CD4-positive, alpha-beta memory T cell (primary cell): ENCODE results near the gene FOCAD. TPM values are rescaled to one million over a fixed set of nuclear protein-coding genes. Genes with fewer than 3 reads are reported as not detected.

Experiments
- CTCF ChIA-PET: fragments of 350-600 bp; sonication (Branson Sonifier 250); formaldehyde crosslinking; loops from one replicate; lab custom pipeline; 2021; ENCODE audit warnings: inconsistent platforms; ENCODE audit not compliant: partially characterized antibody; lab: Charles Lee
- POLR2A ChIA-PET: fragments of 350-600 bp; sonication (Branson Sonifier 250); formaldehyde crosslinking; loops from one replicate; lab custom pipeline; 2021; ENCODE audit not compliant: partially characterized antibody; lab: Charles Lee
- DNase-seq, 5 donors: peaks; one replicate each; pipeline versions ENCODE4 v3.0.0 to v3.0.0-alpha.2; 2020 to 2022; ENCODE audit warnings: mixed read lengths in 1 of 5
- H3K27ac ChIP-seq: one replicate; pipeline ENCODE4 v1.7.0; 2013; ENCODE audit warnings: low read depth, low read length
- H3K27me3 ChIP-seq: 2 replicates; pipeline ENCODE4 v1.7.0; 2013; ENCODE audit warnings: mild to moderate bottlenecking, low read length, moderate library complexity; ENCODE audit not compliant: insufficient read depth
- H3K36me3 ChIP-seq: 2 replicates; pipeline ENCODE4 v1.7.0; 2013; ENCODE audit warnings: mild to moderate bottlenecking, low read length, moderate library complexity; ENCODE audit not compliant: insufficient read depth
- H3K4me1 ChIP-seq: 2 replicates; pipeline ENCODE4 v1.7.0; 2013; ENCODE audit warnings: mild to moderate bottlenecking, low read length, moderate library complexity; ENCODE audit not compliant: insufficient read depth
- H3K4me3 ChIP-seq, 2 donors: one replicate each; pipeline ENCODE4 v1.7.0; 2013; ENCODE audit warnings: low read length in 2 of 2, mild to moderate bottlenecking in 1 of 2
- H3K9me3 ChIP-seq, 2 donors: one replicate each; pipeline ENCODE4 v1.7.0; 2013; ENCODE audit warnings: low read length in 2 of 2, control low read depth in 1 of 2; ENCODE audit not compliant: control insufficient read depth in 1 of 2
- H3K27ac Mint-ChIP-seq, 7 donors: one replicate each; pipeline ENCODE4 v1.8.0; 2020 to 2021; ENCODE audit warnings: mixed read lengths in 7 of 7, mild to moderate bottlenecking in 6 of 7, inconsistent platforms in 3 of 7, moderate library complexity in 3 of 7
- H3K27me3 Mint-ChIP-seq, 2 donors: one replicate each; pipeline ENCODE4 v1.8.0; 2020 to 2021; ENCODE audit warnings: mixed read lengths in 2 of 2
- H3K36me3 Mint-ChIP-seq, 2 donors: one replicate each; pipeline ENCODE4 v1.8.0; 2020 to 2021; ENCODE audit warnings: mixed read lengths in 2 of 2, inconsistent platforms in 1 of 2, mild to moderate bottlenecking in 1 of 2
- H3K4me1 Mint-ChIP-seq, 4 donors: one replicate each; pipeline ENCODE4 v1.8.0; 2020 to 2021; ENCODE audit warnings: mixed read lengths in 4 of 4, mild to moderate bottlenecking in 1 of 4
- H3K4me3 Mint-ChIP-seq, 8 donors: one replicate each; pipeline ENCODE4 v1.8.0; 2020 to 2021; ENCODE audit warnings: mixed read lengths in 8 of 8, mild to moderate bottlenecking in 7 of 8, moderate library complexity in 6 of 8, inconsistent platforms in 3 of 8
- H3K9me3 Mint-ChIP-seq, 8 donors: one replicate each; pipeline ENCODE4 v1.8.0; 2020 to 2021; ENCODE audit warnings: mixed read lengths in 8 of 8, mild to moderate bottlenecking in 5 of 8, inconsistent platforms in 3 of 8, moderate library complexity in 1 of 8
- intact Hi-C: fragments of 100-400 bp; cut with micrococcal nuclease; formaldehyde crosslinking; loops from one replicate; pipeline ENCODE4 v1.15.1; 2023
- polyA plus RNA-seq, 2 donors: library from polyadenylated mRNA; unstranded; fragments of 300-500 nt; fragmentation: Illumina TruSeq; gene quantifications; one replicate each; pipeline ENCODE4 v1.2.3, GENCODE V29; 2021
- total RNA-seq, 2 experiments: library from RNA; stranded (reverse); gene quantifications; one replicate each; pipeline ENCODE4 v1.2.3, GENCODE V29; 2021

Gene FOCAD
- total and polyA plus RNA-seq, 4 experiments from 2014 or later: 12.4 to 20.6 (median 17.5) TPM

GRCh38 chr9:20906326-20906725 is 222.3 kb downstream of the FOCAD start:
- ChIA-PET CTCF (no interaction called here), POLR2A (no interaction called here)
- no peak overlapping the region for H3K27ac ChIP-seq
- Mint-ChIP-seq H3K9me3 (peaks cover 0 to 2% (median 0%) of the 10 kb centered on the region in 8 donors), H3K27me3 (no peaks in the 10 kb centered on the region), H3K4me1 (no peaks in the 10 kb centered on the region), H3K36me3 (peaks cover 4 to 17% of the 10 kb centered on the region in 2 donors), H3K4me3 (no peak overlapping the region), H3K27ac (no peak overlapping the region)
- DNase-seq: no peak
- H3K4me1 ChIP-seq: no peaks in the 10 kb centered on the region
- no peaks in the 10 kb centered on the region for H3K36me3 ChIP-seq
- H3K4me3 ChIP-seq: no peak overlapping the region
- no peaks in the 10 kb centered on the region for H3K27me3 ChIP-seq
- intact Hi-C loops: no loop called here
- no peaks in the 10 kb centered on the region for H3K9me3 ChIP-seq

- Mint-ChIP-seq H3K4me3 (no peak overlapping the region), H3K9me3 (peaks cover 0 to 2% (median 0%) of the 10 kb centered on the region in 8 donors), H3K36me3 (peaks cover 13 to 28% of the 10 kb centered on the region in 2 donors), H3K27me3 (no peaks in the 10 kb centered on the region), H3K27ac (no peak overlapping the region), H3K4me1 (no peaks in the 10 kb centered on the region)
- no peaks in the 10 kb centered on the region for H3K27me3 ChIP-seq
- H3K9me3 ChIP-seq: no peaks in the 10 kb centered on the region
- no peak for DNase-seq
- no peaks in the 10 kb centered on the region for H3K4me1 ChIP-seq
- H3K27ac ChIP-seq: no peak overlapping the region
- intact Hi-C loops: no loop called here
- no peak overlapping the region for H3K4me3 ChIP-seq
- no peaks in the 10 kb centered on the region for H3K36me3 ChIP-seq
- POLR2A ChIA-PET: no interaction called here
- CTCF ChIA-PET: interaction anchor here (1.1 to 1.2 kb wide), 2 partner anchors 9 to 202 kb away, joined by 3 to 4 read pairs; no protein-coding TSS in a partner anchor
Measured at GRCh38 chr9:20908461-20908860, 224.4 kb downstream of the FOCAD start.

DNA sequence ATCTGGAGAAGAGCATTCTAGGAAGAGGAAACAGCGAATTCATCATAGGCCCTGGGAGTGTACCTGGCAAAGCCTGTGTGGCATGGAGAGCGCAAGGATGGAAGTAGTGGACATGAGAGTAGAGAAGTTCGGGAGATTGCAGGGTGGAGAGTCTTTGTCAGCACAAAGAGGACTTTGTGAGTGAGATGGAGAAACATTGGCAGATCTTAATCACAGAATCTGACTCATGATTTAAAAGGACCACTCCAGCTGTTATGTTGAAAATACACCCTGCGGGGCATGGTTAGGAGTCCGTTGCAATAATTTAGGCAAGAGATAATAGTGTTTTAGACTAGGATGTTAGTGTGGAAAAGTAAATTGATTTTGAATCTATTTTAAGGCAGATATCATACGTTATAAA is 230.5 kb downstream of the FOCAD start:
- no peak for DNase-seq
- H3K27me3 ChIP-seq: no peaks in the 10 kb centered on the region
- Mint-ChIP-seq H3K9me3 (peaks cover 0 to 2% (median 0%) of the 10 kb centered on the region in 8 donors), H3K27me3 (no peaks in the 10 kb centered on the region), H3K4me1 (no peaks in the 10 kb centered on the region), H3K4me3 (no peak overlapping the region), H3K27ac (no peak overlapping the region), H3K36me3 (peaks cover 49 to 69% of the 10 kb centered on the region in 2 donors)
- POLR2A ChIA-PET: no interaction called here
- no peaks in the 10 kb centered on the region for H3K4me1 ChIP-seq
- no peak overlapping the region for H3K4me3 ChIP-seq
- CTCF ChIA-PET: no interaction called here
- intact Hi-C loops: no loop called here
- H3K36me3 ChIP-seq: no peaks in the 10 kb centered on the region
- no peak overlapping the region for H3K27ac ChIP-seq
- no peaks in the 10 kb centered on the region for H3K9me3 ChIP-seq

DNA sequence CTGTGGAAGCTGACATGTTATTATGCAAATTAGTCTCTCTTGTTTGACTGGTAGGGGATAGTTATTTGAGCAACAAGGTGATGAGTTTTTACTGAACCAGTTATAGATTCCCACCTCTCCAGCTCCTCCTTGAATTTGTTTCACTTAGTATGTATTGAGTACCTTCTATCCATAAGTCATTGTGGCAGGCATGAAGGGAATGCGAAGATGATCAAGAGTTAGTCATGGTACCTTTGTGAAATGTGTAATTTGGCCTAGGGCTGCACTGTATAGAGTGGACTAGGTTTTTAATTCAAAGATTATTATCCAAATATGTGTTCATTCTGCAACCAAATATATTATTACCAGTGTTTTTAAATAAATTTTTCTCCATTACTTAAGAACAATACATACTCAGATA is 237.3 kb downstream of the FOCAD start:
- H3K27me3 ChIP-seq: no peaks in the 10 kb centered on the region
- ChIA-PET POLR2A (no interaction called here), CTCF (no interaction called here)
- Mint-ChIP-seq H3K9me3 (peaks cover 0 to 3% (median 0%) of the 10 kb centered on the region in 8 donors), H3K36me3 (peaks cover 29 to 41% of the 10 kb centered on the region in 2 donors), H3K27ac (no peak overlapping the region), H3K4me1 (peaks cover 0 to 2% (median 0%) of the 10 kb centered on the region in 4 donors), H3K27me3 (no peaks in the 10 kb centered on the region), H3K4me3 (no peak overlapping the region)
- H3K36me3 ChIP-seq: no peaks in the 10 kb centered on the region
- no peak overlapping the region for H3K27ac ChIP-seq
- no peaks in the 10 kb centered on the region for H3K4me1 ChIP-seq
- no peak for DNase-seq
- intact Hi-C loops: no loop called here
- H3K9me3 ChIP-seq: no peaks in the 10 kb centered on the region
- no peak overlapping the region for H3K4me3 ChIP-seq

GRCh38 chr9:20925256-20926045 is 241.4 kb downstream of the FOCAD start:
- Mint-ChIP-seq H3K27me3 (no peaks in the 10 kb centered on the region), H3K36me3 (peaks cover 10 to 17% of the 10 kb centered on the region in 2 donors), H3K9me3 (no peaks in the 10 kb centered on the region), H3K4me3 (no peak overlapping the region), H3K4me1 (peaks cover 2 to 13% (median 6%) of the 10 kb centered on the region in 4 donors), H3K27ac (peak overlapping the region in 1 of 7 donors; percentile 7)
- intact Hi-C loops: no loop called here
- no peak for DNase-seq
- H3K27ac ChIP-seq: no peak overlapping the region
- ChIA-PET POLR2A (no interaction called here), CTCF (no interaction called here)
- no peaks in the 10 kb centered on the region for H3K36me3 ChIP-seq
- H3K9me3 ChIP-seq: no peaks in the 10 kb centered on the region
- H3K27me3 ChIP-seq: no peaks in the 10 kb centered on the region
- H3K4me1 ChIP-seq: peaks cover 9% of the 10 kb centered on the region
- H3K4me3 ChIP-seq: no peak overlapping the region

DNA sequence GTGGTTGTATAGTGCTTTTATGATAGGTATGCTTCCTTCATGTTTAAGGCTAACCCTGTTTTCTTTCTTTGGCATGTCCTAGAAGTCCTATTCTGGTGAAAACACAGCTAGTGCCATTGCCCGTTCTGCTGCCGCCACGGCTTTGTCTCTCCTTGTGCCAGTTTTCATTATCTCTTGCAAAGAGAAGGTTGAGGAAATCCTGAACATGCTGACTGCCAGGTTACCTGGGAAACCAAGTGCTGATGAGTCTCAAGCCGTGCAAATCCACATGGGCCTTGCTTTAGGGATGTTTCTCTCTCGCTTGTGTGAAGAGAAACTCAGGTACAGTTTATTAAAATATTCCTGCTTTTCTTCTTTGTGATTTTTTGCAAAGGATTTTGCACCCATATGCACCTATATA is 245.2 kb downstream of the FOCAD start:
- intact Hi-C loops: no loop called here
- Mint-ChIP-seq H3K4me1 (peaks cover 2 to 13% (median 8%) of the 10 kb centered on the region in 4 donors), H3K27ac (no peak overlapping the region), H3K27me3 (no peaks in the 10 kb centered on the region), H3K36me3 (peaks cover 19 to 22% of the 10 kb centered on the region in 2 donors), H3K9me3 (no peaks in the 10 kb centered on the region), H3K4me3 (no peak overlapping the region)
- POLR2A ChIA-PET: no interaction called here
- no peak for DNase-seq
- Histone ChIP-seq H3K36me3 (no peaks in the 10 kb centered on the region), H3K9me3 (no peaks in the 10 kb centered on the region), H3K27me3 (no peaks in the 10 kb centered on the region), H3K27ac (no peak overlapping the region), H3K4me3 (no peak overlapping the region), H3K4me1 (peaks cover 9% of the 10 kb centered on the region)
- CTCF ChIA-PET: interaction anchor here (0.6 to 3.4 kb wide), 4 partner anchors 11 to 574 kb away, joined by 3 to 18 read pairs (median 4); no protein-coding TSS in a partner anchor

DNA sequence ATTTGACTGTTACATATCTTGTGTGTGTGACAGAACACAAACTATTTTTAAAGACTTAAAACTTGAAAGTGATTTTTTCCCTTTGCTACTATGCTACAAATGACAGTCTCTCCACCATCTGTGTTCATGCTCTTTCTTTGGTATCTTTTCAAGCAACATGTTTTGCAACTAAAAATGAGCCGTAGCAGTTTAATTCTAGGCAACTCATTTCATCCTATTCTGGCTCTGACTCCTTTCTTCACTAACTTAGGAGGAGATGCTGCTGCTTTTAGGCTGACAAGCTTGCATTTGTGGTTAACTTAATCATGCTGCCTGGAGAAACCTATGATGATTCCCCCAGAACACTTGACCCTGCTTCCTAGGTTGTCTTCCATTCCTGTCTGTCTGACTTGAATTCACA is 246.8 kb downstream of the FOCAD start:
- H3K4me1 Mint-ChIP-seq: peaks cover 0 to 13% (median 8%) of the 10 kb centered on the region in 4 donors
- ChIA-PET CTCF (interaction anchor here (1.0 kb wide), 1 partner anchor 10 kb away, joined by 3 read pairs; no protein-coding TSS in a partner anchor), POLR2A (no interaction called here)
- no peak overlapping the region for H3K27ac ChIP-seq
- H3K9me3 ChIP-seq: no peaks in the 10 kb centered on the region
- no peaks in the 10 kb centered on the region for H3K27me3 ChIP-seq
- H3K4me1 ChIP-seq: peaks cover 9% of the 10 kb centered on the region
- H3K4me3 Mint-ChIP-seq: no peak overlapping the region
- intact Hi-C loops: no loop called here
- H3K4me3 ChIP-seq: no peak overlapping the region
- H3K27ac Mint-ChIP-seq: peak overlapping the region in 2 of 7 donors; percentile 17 to 65
- H3K36me3 ChIP-seq: no peaks in the 10 kb centered on the region
- peaks cover 16 to 23% of the 10 kb centered on the region in 2 donors for H3K36me3 Mint-ChIP-seq
- DNase-seq: no peak
- H3K27me3 Mint-ChIP-seq: no peaks in the 10 kb centered on the region
- no peaks in the 10 kb centered on the region for H3K9me3 Mint-ChIP-seq
